Activated T-cell treated with anti-CD3 and anti-CD28 coated beads, Interleukin-2, amount 50 U/mL, for 4 hours (primary cell): ENCODE data around the gene DRAM1. TPM values are rescaled to one million over a fixed set of nuclear protein-coding genes. Genes with fewer than 3 reads are reported as not detected.
"Not testable (repeated sequence)": the region's sequence is repeated elsewhere in the genome, so short reads cannot be mapped to it uniquely, and the experiment has no call there.

Experiments used
- ATAC-seq, 2 donors: fragments of 200-7000 bp; cut with Tn5 transposase; one replicate each; pipeline ENCODE4 v1.10.0; 2021
- DNase-seq: peaks from one replicate; pipeline ENCODE4 v3.0.0-alpha.2; 2020
- H3K27me3 Mint-ChIP-seq: one replicate; pipeline ENCODE4 v1.8.0; 2021; ENCODE audit warnings: low read depth, mixed read lengths
- H3K36me3 Mint-ChIP-seq: one replicate; pipeline ENCODE4 v1.8.0; 2022; ENCODE audit warnings: mixed read lengths; ENCODE audit not compliant: insufficient read depth
- H3K4me1 Mint-ChIP-seq: one replicate; pipeline ENCODE4 v1.8.0; 2021; ENCODE audit warnings: low read depth, mixed read lengths
- H3K4me3 Mint-ChIP-seq: one replicate; pipeline ENCODE4 v1.8.0; 2021; ENCODE audit warnings: mild to moderate bottlenecking, moderate library complexity, mixed read lengths
- H3K9me3 Mint-ChIP-seq: one replicate; pipeline ENCODE4 v1.8.0; 2021; ENCODE audit warnings: mixed read lengths
- total RNA-seq, 3 donors: library from RNA; stranded (reverse); gene quantifications; one replicate each; pipeline ENCODE4 v1.2.1, GENCODE V29; 2021

DRAM1 gene
- total RNA-seq, 3 donors from 2014 or later, result 1.7 to 3.4 (median 3.1) TPM

GRCh38 chr12:101852998-101853397 lies 24.4 kb upstream of the DRAM1 start:
- Mint-ChIP-seq H3K9me3 (no peaks in the 10 kb centered on the region), H3K4me3 (no peak overlapping the region), H3K36me3 (no peaks in the 10 kb centered on the region), H3K4me1 (no peaks in the 10 kb centered on the region), H3K27me3 (no peaks in the 10 kb centered on the region)
- DNase-seq (no peak), ATAC-seq (no peak)

GRCh38 chr12:101854747-101855146 lies 22.6 kb upstream of the DRAM1 start:
- H3K4me1 Mint-ChIP-seq, result peaks cover 3% of the 10 kb centered on the region
- H3K36me3 Mint-ChIP-seq, result no peaks in the 10 kb centered on the region
- ATAC-seq (no peak), DNase-seq (no peak)
- no peak overlapping the region for H3K4me3 Mint-ChIP-seq
- no peaks in the 10 kb centered on the region for H3K9me3 Mint-ChIP-seq
- no peaks in the 10 kb centered on the region for H3K27me3 Mint-ChIP-seq

- no peaks in the 10 kb centered on the region for H3K27me3 Mint-ChIP-seq
- no peaks in the 10 kb centered on the region for H3K9me3 Mint-ChIP-seq
- H3K36me3 Mint-ChIP-seq, result no peaks in the 10 kb centered on the region
- no peak for DNase-seq
- no peak overlapping the region for H3K4me3 Mint-ChIP-seq
- ATAC-seq, result no peak
- H3K4me1 Mint-ChIP-seq, result peaks cover 9% of the 10 kb centered on the region
These were observed 22.0 kb upstream of the DRAM1 start for GRCh38 chr12:101855364-101855884.

GRCh38 chr12:101855976-101856375 lies 21.4 kb upstream of the DRAM1 start:
- DNase-seq (no peak), ATAC-seq (no peak)
- H3K27me3 Mint-ChIP-seq, result no peaks in the 10 kb centered on the region
- no peak overlapping the region for H3K4me3 Mint-ChIP-seq
- H3K9me3 Mint-ChIP-seq, result no peaks in the 10 kb centered on the region
- H3K4me1 Mint-ChIP-seq, result peaks cover 9% of the 10 kb centered on the region
- H3K36me3 Mint-ChIP-seq, result no peaks in the 10 kb centered on the region

- DNase-seq, H3K9me3 Mint-ChIP-seq, H3K36me3 Mint-ChIP-seq, H3K4me1 Mint-ChIP-seq, H3K4me3 Mint-ChIP-seq, H3K27me3 Mint-ChIP-seq, ATAC-seq: not testable (repeated sequence)
These were observed 20.8 kb upstream of the DRAM1 start for GRCh38 chr12:101856614-101857013.

GRCh38 chr12:101857043-101857558 lies 20.3 kb upstream of the DRAM1 start:
- no peak for DNase-seq
- Mint-ChIP-seq H3K4me3 (no peak overlapping the region), H3K9me3 (no peaks in the 10 kb centered on the region), H3K27me3 (no peaks in the 10 kb centered on the region), H3K36me3 (no peaks in the 10 kb centered on the region), H3K4me1 (peaks cover 9% of the 10 kb centered on the region)
- ATAC-seq, result peak in 1 of 2 donors; percentile 16

- H3K4me3 Mint-ChIP-seq, result no peak overlapping the region
These were observed 19.0 kb upstream of the DRAM1 start for GRCh38 chr12:101858361-101858760.

GRCh38 chr12:101859664-101860607 lies 17.4 kb upstream of the DRAM1 start:
- peak; percentile 70 to 75 for ATAC-seq
- H3K27me3 Mint-ChIP-seq, result no peaks in the 10 kb centered on the region
- H3K4me3 Mint-ChIP-seq, result no peak overlapping the region

More at GRCh38 chr12:101858361-101858760, 19.0 kb upstream of the DRAM1 start:
- DNase-seq, result no peak
- H3K9me3 Mint-ChIP-seq, result no peaks in the 10 kb centered on the region
- no peak for ATAC-seq
- H3K27me3 Mint-ChIP-seq, result no peaks in the 10 kb centered on the region
- peaks cover 9% of the 10 kb centered on the region for H3K4me1 Mint-ChIP-seq
- no peaks in the 10 kb centered on the region for H3K36me3 Mint-ChIP-seq

GRCh38 chr12:101861688-101862087 lies 15.7 kb upstream of the DRAM1 start:
- DNase-seq, H3K36me3 Mint-ChIP-seq, ATAC-seq, H3K27me3 Mint-ChIP-seq, H3K4me3 Mint-ChIP-seq, H3K9me3 Mint-ChIP-seq: not testable (repeated sequence)
- H3K4me1 Mint-ChIP-seq, result peaks cover 14% of the 10 kb centered on the region

More at GRCh38 chr12:101859664-101860607, 17.4 kb upstream of the DRAM1 start:
- H3K4me1 Mint-ChIP-seq, result peaks cover 9% of the 10 kb centered on the region
- no peak for DNase-seq
- H3K36me3 Mint-ChIP-seq, result no peaks in the 10 kb centered on the region
- peaks cover 2% of the 10 kb centered on the region for H3K9me3 Mint-ChIP-seq

GRCh38 chr12:101862245-101862644 lies 15.1 kb upstream of the DRAM1 start:
- no peak overlapping the region for H3K4me3 Mint-ChIP-seq
- H3K36me3 Mint-ChIP-seq, result no peaks in the 10 kb centered on the region

GRCh38 chr12:101863981-101864380 lies 13.4 kb upstream of the DRAM1 start:
- Mint-ChIP-seq H3K27me3 (no peaks in the 10 kb centered on the region), H3K9me3 (peaks cover 7% of the 10 kb centered on the region), H3K36me3 (no peaks in the 10 kb centered on the region), H3K4me1 (peaks cover 14% of the 10 kb centered on the region), H3K4me3 (no peak overlapping the region)
- DNase-seq (no peak), ATAC-seq (no peak)

More at GRCh38 chr12:101862245-101862644, 15.1 kb upstream of the DRAM1 start:
- H3K4me1 Mint-ChIP-seq, result peaks cover 14% of the 10 kb centered on the region
- H3K27me3 Mint-ChIP-seq, result no peaks in the 10 kb centered on the region
- peaks cover 7% of the 10 kb centered on the region for H3K9me3 Mint-ChIP-seq
- DNase-seq (no peak), ATAC-seq (no peak)

GRCh38 chr12:101866615-101867373 lies 10.6 kb upstream of the DRAM1 start:
- Mint-ChIP-seq H3K27me3 (no peaks in the 10 kb centered on the region), H3K4me1 (peaks cover 5% of the 10 kb centered on the region), H3K9me3 (peaks cover 7% of the 10 kb centered on the region), H3K4me3 (no peak overlapping the region), H3K36me3 (no peaks in the 10 kb centered on the region)
- ATAC-seq, result no peak
- no peak for DNase-seq

- H3K4me1 Mint-ChIP-seq, H3K4me3 Mint-ChIP-seq, H3K36me3 Mint-ChIP-seq, H3K27me3 Mint-ChIP-seq, DNase-seq, H3K9me3 Mint-ChIP-seq, ATAC-seq: not testable (repeated sequence)
These were observed 9.8 kb upstream of the DRAM1 start for GRCh38 chr12:101867619-101868018.

GRCh38 chr12:101870925-101871324 lies 6.5 kb upstream of the DRAM1 start:
- ATAC-seq (no peak), DNase-seq (no peak)
- Mint-ChIP-seq H3K36me3 (no peaks in the 10 kb centered on the region), H3K4me3 (no peak overlapping the region), H3K9me3 (no peaks in the 10 kb centered on the region), H3K4me1 (peaks cover 1% of the 10 kb centered on the region), H3K27me3 (no peaks in the 10 kb centered on the region)
